GM12865 (cell line): Measurements from ENCODE around the gene NUDT3.

Experiments used
- DNase-seq: peaks from one replicate; pipeline ENCODE4 v3.0.0; 2010; ENCODE audit warnings: low read depth
- H3K4me3 ChIP-seq: 2 replicates; pipeline ENCODE4 v1.5.1; 2011; ENCODE audit warnings: mild to moderate bottlenecking, low read depth, low read length, control low read depth
- CTCF ChIP-seq: IDR thresholded peaks from 2 replicates; pipeline ENCODE4 v1.5.1; 2011; ENCODE audit warnings: low read length, control low read depth, low read depth, inconsistent platforms; ENCODE audit not compliant: insufficient read depth; ENCODE audit errors: missing control alignments

NUDT3 gene

GRCh38 chr6:34350137-34350933, 42.1 kb downstream of the NUDT3 start:
- no peak overlapping the region for H3K4me3 ChIP-seq
- no peak for TF ChIP-seq CTCF
- DNase-seq: no peak

GRCh38 chr6:34349211-34349610, 43.3 kb downstream of the NUDT3 start:
- no peak for TF ChIP-seq CTCF
- DNase-seq: no peak
- no peak overlapping the region for H3K4me3 ChIP-seq

DNA sequence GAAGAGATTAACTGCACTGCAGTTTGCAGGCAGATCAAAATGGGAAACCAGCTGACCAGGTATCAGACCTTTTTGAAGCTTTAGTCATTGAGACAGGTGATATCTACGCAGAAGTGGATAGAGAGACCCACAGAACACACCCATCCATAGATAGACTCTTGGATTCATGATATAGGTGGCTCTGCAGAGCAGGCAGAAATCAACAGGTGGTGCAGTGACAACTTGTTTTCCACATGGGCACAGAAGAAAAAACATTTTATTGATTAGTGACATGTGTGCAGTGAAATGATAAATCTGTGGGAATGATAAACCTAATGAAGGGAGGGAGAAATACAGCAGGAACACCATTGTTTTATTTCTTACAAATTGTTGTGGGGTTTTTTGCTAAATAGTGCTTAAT, 45.2 kb downstream of the NUDT3 start:
- TF ChIP-seq CTCF: no peak
- no peak overlapping the region for H3K4me3 ChIP-seq
- DNase-seq: no peak

DNA sequence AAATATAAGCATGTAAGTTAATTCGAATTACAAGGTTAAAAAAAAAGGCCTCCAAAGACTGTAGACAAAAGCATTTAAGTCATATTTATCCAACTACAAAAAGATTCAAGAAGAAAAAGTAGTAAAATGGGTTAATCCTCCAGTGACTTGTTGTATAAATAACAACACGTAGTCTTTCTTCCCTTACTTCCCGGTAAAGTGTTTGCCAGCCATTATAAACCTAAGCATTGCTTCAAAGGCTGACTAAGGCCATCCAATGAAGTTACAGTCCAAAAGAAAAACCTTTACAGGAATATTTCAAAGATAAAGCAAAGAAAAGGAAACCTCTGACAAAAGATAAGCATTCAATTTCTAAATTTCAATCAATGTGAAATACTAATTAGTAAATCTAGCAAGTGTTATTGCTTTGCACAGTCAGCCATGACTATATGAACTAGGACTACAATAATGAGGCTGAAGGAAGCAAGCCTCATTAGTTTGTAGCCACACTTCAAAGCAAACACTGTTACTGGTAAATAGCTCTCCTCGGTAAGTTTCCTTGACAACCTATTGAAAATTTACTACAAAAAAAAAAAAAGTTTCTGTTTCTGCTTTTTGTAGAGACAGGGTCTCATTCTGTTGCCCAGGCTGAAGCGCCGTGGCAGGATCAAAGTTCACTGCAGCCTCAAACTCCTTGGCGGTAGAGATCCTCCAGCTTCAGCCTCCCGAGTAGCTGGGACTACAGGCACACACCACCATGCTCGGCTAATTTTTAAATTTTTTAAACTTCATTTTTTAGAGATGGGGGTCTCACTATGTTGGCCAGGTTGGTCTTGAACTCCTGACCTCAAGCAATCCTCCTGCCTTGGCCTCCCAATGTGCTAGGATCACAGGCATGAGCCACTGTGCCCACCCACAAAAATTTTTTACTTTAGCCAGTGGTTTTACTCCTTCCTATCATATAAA, 46.0 kb downstream of the NUDT3 start:
- TF ChIP-seq CTCF: no peak
- DNase-seq: peak; percentile 37
- no peak overlapping the region for H3K4me3 ChIP-seq

DNA sequence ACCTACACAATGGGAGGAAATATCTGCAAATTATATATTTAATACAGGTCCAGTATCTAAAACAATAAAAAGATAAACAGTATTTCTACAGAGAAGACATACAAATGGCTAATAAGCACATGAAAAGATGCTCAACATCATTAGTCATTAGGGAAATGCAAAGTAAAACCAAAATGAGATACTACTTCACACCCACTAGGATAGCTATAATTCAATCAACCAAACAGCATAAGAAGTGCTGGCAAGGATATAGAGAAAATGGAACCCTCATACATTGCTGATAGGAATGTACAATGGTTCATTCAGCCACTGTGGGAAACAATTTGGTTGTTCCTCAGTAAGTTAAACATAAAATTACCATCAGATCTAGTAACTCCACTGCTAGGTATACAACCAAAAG, 48.7 kb downstream of the NUDT3 start:
- H3K4me3 ChIP-seq: no peak overlapping the region
- no peak for TF ChIP-seq CTCF
- DNase-seq: no peak

DNA sequence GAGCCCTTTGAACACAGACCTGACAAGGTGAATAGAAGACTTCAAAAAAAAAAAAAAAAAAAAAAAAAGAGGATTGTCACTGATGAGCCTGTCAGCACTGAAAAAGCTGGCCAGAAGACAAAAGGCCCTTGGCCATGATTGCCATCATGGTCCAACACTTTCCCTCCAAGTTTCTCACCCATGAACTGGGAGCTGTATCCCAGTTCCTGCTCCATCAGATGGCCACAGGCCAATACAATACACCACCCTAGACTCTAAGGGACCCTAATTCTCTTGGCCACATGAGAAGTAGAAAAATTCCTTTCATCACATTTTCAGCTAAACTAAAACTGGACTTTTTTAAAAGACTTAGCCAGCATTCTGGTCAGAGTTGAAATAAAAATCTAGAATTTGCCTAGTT, 50.2 kb downstream of the NUDT3 start:
- no peak overlapping the region for H3K4me3 ChIP-seq
- TF ChIP-seq CTCF: no peak
- DNase-seq: no peak
